ENCODE results near the gene UBE2QL1. TPM values are rescaled to one million over a fixed set of nuclear protein-coding genes. Genes with fewer than 3 reads are reported as not detected.

UBE2QL1 gene
- total and polyA plus RNA-seq, 2 of the 8 experiments (the other 6 are each of a cell fraction or from before 2014, with no cell fraction given), result 0.43 to 0.65 TPM

- H4K5ac ChIP-seq (ENCODE audit: insufficient read length, low read depth, low read length), result no peak overlapping the region
- H3K18ac ChIP-seq (ENCODE audit: extremely low read depth, low read length), result no peak overlapping the region
- WGBS, 2 experiments (ENCODE audit: extremely low coverage in 1 of 2, insufficient coverage in 1 of 2, insufficient read length in 1 of 2, insufficient replicate concordance in 2 of 2, low coverage in 1 of 2, low lambda C conversion rate in 2 of 2, missing lambda C conversion rate in 1 of 2), result 97% methylated on average over 4 of the region's 4 CpGs; no CpG with 5 or more reads in 1 of the 2 experiments
- FAIRE-seq, result no peak
- no peak overlapping the region for H3K23ac ChIP-seq (ENCODE audit: insufficient read length)
- DNase-seq (ENCODE audit: low read depth in 1 of 2, low spot score in 2 of 2), result no peak
- no peak overlapping the region for H2BK120ac ChIP-seq (replicated peaks; ENCODE audit: low read depth, low read length)
- H3K9me3 ChIP-seq (ENCODE audit: insufficient read depth in 2 of 2, low read depth in 1 of 2, low read length in 1 of 2), result no peaks in the 10 kb centered on the region
- no peak overlapping the region for H3K14ac ChIP-seq (ENCODE audit: insufficient read length)
- no peak overlapping the region for H2BK12ac ChIP-seq (ENCODE audit: low read depth, low read length)
- no peak overlapping the region for H3K4me2 ChIP-seq (ENCODE audit: insufficient read depth in 1 of 2, low read depth in 2 of 2, low read length in 2 of 2)
- no peak overlapping the region for H3K4me3 ChIP-seq (ENCODE audit: extremely low read depth in 1 of 4, insufficient read depth in 2 of 4, low read depth in 3 of 4, low read length in 4 of 4)
- no peaks in the 10 kb centered on the region for H4K20me1 ChIP-seq (replicated peaks in 1 of 2; ENCODE audit: control insufficient read depth in 1 of 2, insufficient read depth in 2 of 2, low read length in 2 of 2)
- no peak overlapping the region for H2BK5ac ChIP-seq (ENCODE audit: low read depth, low read length)
- H4K91ac ChIP-seq (replicated peaks; ENCODE audit: insufficient read length, low read length), result no peak overlapping the region
- POLR2A ChIA-PET (ENCODE audit: partially characterized antibody), result no interaction called here
- no peaks in the 10 kb centered on the region for H3K79me2 ChIP-seq (ENCODE audit: control insufficient read depth in 1 of 2, insufficient read depth in 2 of 2, low read length in 2 of 2)
- no peak overlapping the region for H3K9ac ChIP-seq (replicated peaks in 1 of 4; ENCODE audit: extremely low read depth in 1 of 4, low read depth in 3 of 4, low read length in 3 of 4)
- no peak overlapping the region for H2BK15ac ChIP-seq (ENCODE audit: low read length)
- no peak overlapping the region for H3K56ac ChIP-seq (replicated peaks; ENCODE audit: insufficient read length, low read depth, low read length)
- no peaks in the 10 kb centered on the region for H3K4me1 ChIP-seq (replicated peaks in 1 of 4; ENCODE audit: control insufficient read depth in 3 of 4, insufficient read depth in 4 of 4, low read length in 3 of 4)
- no peaks in the 10 kb centered on the region for H3K27me3 ChIP-seq (replicated peaks in 1 of 4; ENCODE audit: control insufficient read depth in 3 of 4, extremely low read depth in 1 of 4, insufficient read depth in 3 of 4, low read length in 3 of 4)
- H3K23me2 ChIP-seq (ENCODE audit: low read depth, low read length), result no peaks in the 10 kb centered on the region; the same call in 1 of the 2 replicates
- CTCF ChIA-PET (ENCODE audit: partially characterized antibody), result no interaction called here
- H2AFZ ChIP-seq (ENCODE audit: low read length), result no peak overlapping the region
- H2BK20ac ChIP-seq (ENCODE audit: low read length), result no peak overlapping the region
- no peak overlapping the region for H3K27ac ChIP-seq (ENCODE audit: low read depth, low read length)
- H2AK5ac ChIP-seq (ENCODE audit: low read depth, low read length), result no peak overlapping the region
- H3K79me1 ChIP-seq (ENCODE audit: low read depth, low read length), result no peaks in the 10 kb centered on the region
- H4K8ac ChIP-seq (ENCODE audit: extremely low read depth, insufficient read depth, low read length), result no peak overlapping the region
- H3K4ac ChIP-seq (replicated peaks; ENCODE audit: insufficient read length, low read depth, low read length), result no peak overlapping the region
- no peaks in the 10 kb centered on the region for H3K36me3 ChIP-seq (ENCODE audit: control insufficient read depth in 2 of 4, insufficient read depth in 4 of 4, low read length in 3 of 4)
- TF ChIP-seq SRF (IDR thresholded peaks at IDR 0.05; ENCODE audit: low read depth, low read length) (no peak), ATF2 (IDR thresholded peaks at IDR 0.05; ENCODE audit: low read length) (no peak), JUND (IDR thresholded peaks at IDR 0.05; ENCODE audit: low read length) (no peak), USF2 (IDR thresholded peaks at IDR 0.05; ENCODE audit: low read length) (no peak), POLR2A (IDR thresholded peaks at IDR 0.05; ENCODE audit: control extremely low read depth in 1 of 2, low read depth in 2 of 2, low read length in 2 of 2) (no peak), SUZ12 (IDR thresholded peaks at IDR 0.05; ENCODE audit: low read length) (no peak), KDM5A (IDR thresholded peaks at IDR 0.05; ENCODE audit: low read length) (no peak)
Measured at GRCh38 chr5:6403416-6403815, 45.2 kb upstream of the UBE2QL1 start.

All from H1 (cell line).